Measurements from ENCODE around the gene FBXW12. TPM values are rescaled to one million over a fixed set of nuclear protein-coding genes. Genes with fewer than 3 reads are reported as not detected.
A peak's percentile ranks its signal among the peaks of the same experiment; 100 is the strongest.

The FBXW12 gene
- total RNA-seq, 2 donors from 2014 or later, result not detected

- no peaks in the 10 kb centered on the region for H3K9me3 ChIP-seq
- no peak for DNase-seq
- H3K27me3 ChIP-seq, result no peaks in the 10 kb centered on the region
- H3K36me3 ChIP-seq, result no peaks in the 10 kb centered on the region
- no peak overlapping the region for H3K9ac ChIP-seq (ENCODE audit: low read depth in 2 of 2, low read length in 2 of 2)
- no peak overlapping the region for H3K4me3 ChIP-seq
- intact Hi-C loops (cut with DNase I), result no loop called here
- no peaks in the 10 kb centered on the region for H3K4me1 ChIP-seq
- no peak overlapping the region for H3K27ac ChIP-seq
- no peak for TF ChIP-seq CTCF (IDR thresholded peaks at IDR 0.05)
These were observed 18.0 kb upstream of the FBXW12 start for GRCh38 chr3:48353987-48354386.

GRCh38 chr3:48356419-48356818 is 15.6 kb upstream of the FBXW12 start:
- no peak for DNase-seq
- H3K27me3 ChIP-seq, result no peaks in the 10 kb centered on the region
- no peaks in the 10 kb centered on the region for H3K4me1 ChIP-seq
- no peaks in the 10 kb centered on the region for H3K36me3 ChIP-seq
- H3K9ac ChIP-seq (ENCODE audit: low read depth in 2 of 2, low read length in 2 of 2), result no peak overlapping the region
- no peak for TF ChIP-seq CTCF (IDR thresholded peaks at IDR 0.05)
- H3K27ac ChIP-seq, result no peak overlapping the region
- H3K9me3 ChIP-seq, result no peaks in the 10 kb centered on the region
- no peak overlapping the region for H3K4me3 ChIP-seq
- intact Hi-C loops (cut with DNase I), result no loop called here

- no peaks in the 10 kb centered on the region for H3K36me3 ChIP-seq
- H3K27ac ChIP-seq, result no peak overlapping the region
- H3K4me1 ChIP-seq, result no peaks in the 10 kb centered on the region
- intact Hi-C loops (cut with DNase I), result no loop called here
- H3K27me3 ChIP-seq, result no peaks in the 10 kb centered on the region
- no peaks in the 10 kb centered on the region for H3K9me3 ChIP-seq
- no peak overlapping the region for H3K4me3 ChIP-seq
- DNase-seq, result no peak
- TF ChIP-seq CTCF (IDR thresholded peaks at IDR 0.05), result no peak
- H3K9ac ChIP-seq (ENCODE audit: low read depth in 2 of 2, low read length in 2 of 2), result no peak overlapping the region
These were observed 10.1 kb upstream of the FBXW12 start for GRCh38 chr3:48361928-48362327.

- Histone ChIP-seq H3K27ac (no peak overlapping the region), H3K9ac (ENCODE audit: low read depth in 2 of 2, low read length in 2 of 2) (no peak overlapping the region), H3K27me3 (no peaks in the 10 kb centered on the region), H3K4me1 (no peaks in the 10 kb centered on the region), H3K4me3 (no peak overlapping the region), H3K9me3 (no peaks in the 10 kb centered on the region), H3K36me3 (no peaks in the 10 kb centered on the region)
- TF ChIP-seq CTCF (IDR thresholded peaks at IDR 0.05), result no peak
- DNase-seq, result no peak
- intact Hi-C loops (cut with DNase I), result no loop called here
These were observed 7.2 kb upstream of the FBXW12 start for GRCh38 chr3:48364840-48365239.

- no peaks in the 10 kb centered on the region for H3K36me3 ChIP-seq
- no peak overlapping the region for H3K9ac ChIP-seq (ENCODE audit: low read depth in 2 of 2, low read length in 2 of 2)
- no peak for TF ChIP-seq CTCF (IDR thresholded peaks at IDR 0.05)
- no peaks in the 10 kb centered on the region for H3K4me1 ChIP-seq
- H3K4me3 ChIP-seq, result no peak overlapping the region
- no peak overlapping the region for H3K27ac ChIP-seq
- intact Hi-C loops (cut with DNase I), result no loop called here
- H3K27me3 ChIP-seq, result no peaks in the 10 kb centered on the region
- no peaks in the 10 kb centered on the region for H3K9me3 ChIP-seq
- peak; percentile 42 for DNase-seq
These were observed 4.8 kb upstream of the FBXW12 start for GRCh38 chr3:48367201-48367600.

Measured in colonic mucosa (tissue), 4 donors.